H1 (cell line): ENCODE data around the gene FRMPD4. TPM values are rescaled to one million over a fixed set of nuclear protein-coding genes. Genes with fewer than 3 reads are reported as not detected.
A peak's percentile ranks its signal among the peaks of the same experiment; 100 is the strongest.

Experiments
- CTCF ChIA-PET: fragments of 300-600 bp; sonication (Branson Sonifier 250); formaldehyde crosslinking; loops from one replicate; lab custom pipeline; 2021; ENCODE audit not compliant: partially characterized antibody; lab: Charles Lee
- POLR2A ChIA-PET: fragments of 300-600 bp; sonication (Branson Sonifier 250); formaldehyde crosslinking; loops from one replicate; lab custom pipeline; 2021; ENCODE audit warnings: inconsistent platforms; ENCODE audit not compliant: partially characterized antibody; lab: Charles Lee
- DNase-seq, 2 experiments: peaks; one replicate each; pipeline versions ENCODE4 v3.0.0 to v3.0.0-alpha.2; 2010 to 2022; ENCODE audit warnings: low spot score in 2 of 2, low read depth in 1 of 2, mixed read lengths in 1 of 2
- FAIRE-seq: peaks from 2 replicates; lab custom pipeline; 2011; peaks lifted over from hg19 to GRCh38; lab: Jason Lieb, UNC
- H2AFZ ChIP-seq: 2 replicates; pipeline ENCODE4 v1.8.1; 2012; ENCODE audit warnings: low read length, inconsistent platforms
- H2AK5ac ChIP-seq: 2 replicates; pipeline ENCODE4 v1.6.1; 2013; ENCODE audit warnings: low read depth, low read length
- H2BK120ac ChIP-seq: replicated peaks from 2 replicates; pipeline ENCODE3; 2013; ENCODE audit warnings: low read depth, low read length, inconsistent platforms
- H2BK12ac ChIP-seq: 2 replicates; pipeline ENCODE4 v1.6.1; 2013; ENCODE audit warnings: low read depth, low read length
- H2BK15ac ChIP-seq: 2 replicates; pipeline ENCODE4 v1.6.1; 2013; ENCODE audit warnings: low read length
- H2BK20ac ChIP-seq: 2 replicates; pipeline ENCODE4 v1.6.1; 2013; ENCODE audit warnings: low read length
- H2BK5ac ChIP-seq: 2 replicates; pipeline ENCODE4 v1.6.1; 2013; ENCODE audit warnings: low read depth, low read length
- H3K14ac ChIP-seq: 2 replicates; pipeline ENCODE4 v1.6.1; 2013; ENCODE audit warnings: inconsistent platforms; ENCODE audit not compliant: insufficient read length
- H3K18ac ChIP-seq: 2 replicates; pipeline ENCODE4 v1.6.1; 2013; ENCODE audit warnings: low read length; ENCODE audit errors: extremely low read depth
- H3K23ac ChIP-seq: 2 replicates; pipeline ENCODE4 v1.6.1; 2013; ENCODE audit warnings: inconsistent platforms; ENCODE audit not compliant: insufficient read length
- H3K23me2 ChIP-seq: 2 replicates; pipeline ENCODE4 v1.6.1; 2013; ENCODE audit warnings: low read depth, low read length
- H3K27ac ChIP-seq: 2 replicates; pipeline ENCODE4 v1.6.1; 2011; ENCODE audit warnings: low read depth, low read length, inconsistent platforms
- H3K27me3 ChIP-seq, 4 experiments: replicated peaks in 1 of 4; 1 replicate in 1 of 4; 2 replicates in 3 of 4; pipeline versions ENCODE4 v1.6.1 to v1.8.1; 2011 to 2013; ENCODE audit warnings: low read length in 3 of 4, mild to moderate bottlenecking in 3 of 4, inconsistent platforms in 2 of 4, mixed read lengths in 2 of 4, moderate library complexity in 1 of 4; ENCODE audit not compliant: control insufficient read depth in 3 of 4, insufficient read depth in 3 of 4; ENCODE audit errors: extremely low read depth in 1 of 4
- H3K36me3 ChIP-seq, 4 experiments: 2 replicates each; pipeline versions ENCODE4 v1.6.1 to v1.8.1; 2011 to 2013; ENCODE audit warnings: mild to moderate bottlenecking in 4 of 4, low read length in 3 of 4, moderate library complexity in 2 of 4, control low read depth in 1 of 4, inconsistent platforms in 1 of 4; ENCODE audit not compliant: insufficient read depth in 4 of 4, control insufficient read depth in 2 of 4
- H3K4ac ChIP-seq: replicated peaks from 2 replicates; pipeline ENCODE3; 2013; ENCODE audit warnings: low read length, low read depth, mixed read lengths, inconsistent platforms; ENCODE audit not compliant: insufficient read length
- H3K4me1 ChIP-seq, 4 experiments: replicated peaks in 1 of 4; 1 replicate in 1 of 4; 2 replicates in 3 of 4; pipeline versions ENCODE4 v1.6.1 to v1.8.1; 2011 to 2013; ENCODE audit warnings: low read length in 3 of 4, inconsistent platforms in 2 of 4, mixed read lengths in 1 of 4; ENCODE audit not compliant: insufficient read depth in 4 of 4, control insufficient read depth in 3 of 4
- H3K4me2 ChIP-seq, 2 experiments: 2 replicates each; pipeline versions ENCODE4 v1.6.1 to v1.8.1; 2011 to 2013; ENCODE audit warnings: low read depth in 2 of 2, low read length in 2 of 2, control low read depth in 1 of 2, inconsistent platforms in 1 of 2, mild to moderate bottlenecking in 1 of 2; ENCODE audit not compliant: insufficient read depth in 1 of 2
- H3K4me3 ChIP-seq, 4 experiments: fragments of 200-600, 300-600 bp in 1 of 4; sonication (generic), shearing (Covaris generic), sonication (Bioruptor Twin) in 1 of 4; 2 replicates each; pipeline versions ENCODE4 v1.5.1 to v1.8.1; 2011 to 2016; ENCODE audit warnings: low read length in 4 of 4, low read depth in 3 of 4, control low read depth in 2 of 4, inconsistent platforms in 2 of 4, mild to moderate bottlenecking in 2 of 4, mixed read lengths in 1 of 4, moderate library complexity in 1 of 4; ENCODE audit not compliant: insufficient read depth in 2 of 4; ENCODE audit errors: extremely low read depth in 1 of 4
- H3K56ac ChIP-seq: replicated peaks from 2 replicates; pipeline ENCODE3; 2013; ENCODE audit warnings: low read depth, mild to moderate bottlenecking, mixed read lengths, low read length, inconsistent platforms; ENCODE audit not compliant: insufficient read length
- H3K79me1 ChIP-seq: 2 replicates; pipeline ENCODE4 v1.6.1; 2013; ENCODE audit warnings: low read depth, low read length, control low read depth
- H3K79me2 ChIP-seq, 2 experiments: 2 replicates each; pipeline versions ENCODE4 v1.6.1 to v1.8.1; 2012 to 2013; ENCODE audit warnings: low read length in 2 of 2, mild to moderate bottlenecking in 2 of 2, inconsistent platforms in 1 of 2; ENCODE audit not compliant: insufficient read depth in 2 of 2, control insufficient read depth in 1 of 2
- H3K9ac ChIP-seq, 4 experiments: replicated peaks in 1 of 4; 1 replicate in 1 of 4; 2 replicates in 3 of 4; pipeline versions ENCODE4 v1.6.1 to v1.8.1; 2011 to 2013; ENCODE audit warnings: low read depth in 3 of 4, low read length in 3 of 4, control low read depth in 2 of 4, mild to moderate bottlenecking in 2 of 4, moderate library complexity in 2 of 4, inconsistent platforms in 1 of 4; ENCODE audit errors: extremely low read depth in 1 of 4
- H3K9me3 ChIP-seq, 2 experiments: 2 replicates each; pipeline versions ENCODE4 v1.6.1 to v1.8.1; 2012 to 2013; ENCODE audit warnings: mild to moderate bottlenecking in 2 of 2, moderate library complexity in 2 of 2, control low read depth in 1 of 2, inconsistent platforms in 1 of 2, low read depth in 1 of 2, low read length in 1 of 2, mixed read lengths in 1 of 2; ENCODE audit not compliant: insufficient read depth in 2 of 2
- H4K20me1 ChIP-seq, 2 experiments: replicated peaks in 1 of 2; 2 replicates each; pipeline versions ENCODE3 to v1.8.1; 2011 to 2013; ENCODE audit warnings: inconsistent platforms in 2 of 2, low read length in 2 of 2, mild to moderate bottlenecking in 1 of 2; ENCODE audit not compliant: insufficient read depth in 2 of 2, control insufficient read depth in 1 of 2
- H4K5ac ChIP-seq: 2 replicates; pipeline ENCODE4 v1.6.1; 2013; ENCODE audit warnings: low read length, low read depth, mixed read lengths, inconsistent platforms; ENCODE audit not compliant: insufficient read length
- H4K8ac ChIP-seq: 2 replicates; pipeline ENCODE4 v1.8.0; 2013; ENCODE audit warnings: mild to moderate bottlenecking, moderate library complexity, low read length, inconsistent platforms; ENCODE audit not compliant: insufficient read depth; ENCODE audit errors: extremely low read depth
- H4K91ac ChIP-seq: replicated peaks from 2 replicates; pipeline ENCODE3; 2013; ENCODE audit warnings: low read length, mixed read lengths, inconsistent platforms; ENCODE audit not compliant: insufficient read length
- CTCF ChIP-seq, 3 experiments: IDR thresholded peaks; 1 replicate in 2 of 3; 2 replicates in 1 of 3; pipeline versions ENCODE4 v1.5.1 to v1.6.1; 2011; ENCODE audit warnings: low read length in 3 of 3, mild to moderate bottlenecking in 3 of 3, inconsistent platforms in 2 of 3, low read depth in 1 of 3, moderate library complexity in 1 of 3; ENCODE audit not compliant: insufficient read depth in 1 of 3; ENCODE audit errors: control extremely low read depth in 1 of 3
- EGR1 ChIP-seq: IDR thresholded peaks from 2 replicates; pipeline ENCODE4 v1.6.1; 2011; ENCODE audit warnings: low read depth, low read length, borderline replicate concordance
- RAD21 ChIP-seq, 2 experiments: IDR thresholded peaks in 1 of 2; conservative IDR thresholded peaks in 1 of 2; 2 replicates each; pipeline ENCODE4 v1.6.1; 2011; ENCODE audit warnings: low read depth in 2 of 2, low read length in 2 of 2, improper control_type of control experiment in 1 of 2, inconsistent platforms in 1 of 2, mild to moderate bottlenecking in 1 of 2, moderate library complexity in 1 of 2
- TAF7 ChIP-seq: optimal IDR thresholded peaks from 2 replicates; pipeline ENCODE3; 2011; ENCODE audit warnings: low read depth, mild to moderate bottlenecking, inconsistent platforms, low read length, moderate library complexity, borderline replicate concordance
- TEAD4 ChIP-seq: IDR thresholded peaks from 2 replicates; pipeline ENCODE4 v1.6.1; 2012; ENCODE audit warnings: low read depth, low read length, inconsistent platforms, mixed read lengths
- ZNF274 ChIP-seq: IDR thresholded peaks from 2 replicates; pipeline ENCODE4 v1.7.0; 2012; ENCODE audit warnings: low read length, borderline replicate concordance; ENCODE audit errors: extremely low read depth
- WGBS, 2 experiments: shearing (Covaris generic) in 1 of 2; methylation state at CpG; one replicate each; pipeline versions ENCODE4 v1.1.6 to v1.1.7; 2013 to 2015; ENCODE audit warnings: low lambda C conversion rate in 2 of 2, mixed read lengths in 2 of 2, inconsistent platforms in 1 of 2, low coverage in 1 of 2, missing lambda C conversion rate in 1 of 2; ENCODE audit not compliant: insufficient replicate concordance in 2 of 2, insufficient coverage in 1 of 2, insufficient read length in 1 of 2; ENCODE audit errors: extremely low coverage in 1 of 2, missing lambda C conversion rate in 1 of 2; 5-methylcytosine and 5-hydroxymethylcytosine counted together
- polyA plus RNA-seq, 7 experiments: library from polyadenylated mRNA; depleted of rRNA in 3 of 7; stranded (reverse) in 5 of 7; unstranded in 2 of 7; fragments of >200 nt in 5 of 7; fragments of 200-250 nt in 2 of 7; gene quantifications; 1 replicate in 5 of 7; 2 replicates in 1 of 7; 4 replicates in 1 of 7; pipeline versions ENCODE4 v1.2.1 to v1.2.3, GENCODE V29; 2011 to 2013; ENCODE audit warnings: missing spikeins in 2 of 7, mixed read lengths in 2 of 7
- total RNA-seq: library from RNA; stranded (reverse); fragmentation: NEBNext Ultra II Directional; extraction: Animal tissue kit (Norgen Biotek cat#: 25700); gene quantifications from 2 replicates; pipeline ENCODE4 v1.2.1, GENCODE V29; 2021

Gene FRMPD4
- total and polyA plus RNA-seq, 2 of the 8 experiments (the other 6 are each of a cell fraction or from before 2014, with no cell fraction given) = 0.02 to 0.37 TPM

- Histone ChIP-seq H3K56ac (no peak overlapping the region), H3K79me1 (no peaks in the 10 kb centered on the region), H3K27ac (no peak overlapping the region), H2BK120ac (no peak overlapping the region), H3K18ac (no peak overlapping the region), H3K14ac (no peak overlapping the region), H3K4me1 (no peaks in the 10 kb centered on the region), H3K4me3 (no peak overlapping the region), H4K20me1 (no peaks in the 10 kb centered on the region), H3K9me3 (no peaks in the 10 kb centered on the region), H3K4me2 (no peak overlapping the region), H2BK15ac (no peak overlapping the region), H3K36me3 (no peaks in the 10 kb centered on the region), H2AFZ (no peak overlapping the region), H3K27me3 (no peaks in the 10 kb centered on the region), H3K79me2 (no peaks in the 10 kb centered on the region), H3K4ac (no peak overlapping the region), H3K9ac (no peak overlapping the region), H4K91ac (no peak overlapping the region), H4K8ac (no peak overlapping the region), H2AK5ac (no peak overlapping the region), H3K23ac (no peak overlapping the region), H3K23me2 (no peaks in the 10 kb centered on the region), H4K5ac (no peak overlapping the region), H2BK12ac (no peak overlapping the region), H2BK20ac (no peak overlapping the region), H2BK5ac (no peak overlapping the region)
- FAIRE-seq (peak; percentile 91), DNase-seq (peak; percentile 9 to 55)
- 31% methylated on average over 15 of the region's 18 CpGs; no CpG with 5 or more reads in 1 of the 2 experiments for WGBS, 2 experiments
- CTCF ChIA-PET = interaction anchor here (0.7 to 2.8 kb wide), 26 partner anchors 9 to 621 kb away, joined by 3 to 20 read pairs (median 3); no protein-coding TSS in a partner anchor
- POLR2A ChIA-PET = no interaction called here
- TF ChIP-seq ZNF274 (no peak), CTCF (IDR thresholded peaks at IDR 0.05; ENCODE audit: control extremely low read depth in 1 of 3, insufficient read depth in 1 of 3, low read depth in 1 of 3, low read length in 3 of 3) (peak; percentile 45 to 65 (median 56)), TAF7 (no peak), TEAD4 (no peak), EGR1 (no peak), RAD21 (IDR thresholded peaks at IDR 0.05 in 1 of 2, conservative IDR thresholded peaks at IDR 0.05 in 1 of 2; ENCODE audit: low read depth in 2 of 2, low read length in 2 of 2) (peak; percentile 74 to 84)
These were observed 563.4 kb downstream of the FRMPD4 start for GRCh38 chrX:12701628-12702027.
